Endothelial cell (in vitro differentiated cells): ENCODE results near the gene CACNA1B. TPM values are rescaled to one million over a fixed set of nuclear protein-coding genes. Genes with fewer than 3 reads are reported as not detected.

ENCODE experiments used
- DNase-seq: peaks from one replicate; pipeline ENCODE4 v3.0.0; 2021; ENCODE audit warnings: low spot score
- H3K27ac Mint-ChIP-seq: one replicate; pipeline ENCODE4 v1.8.0; 2021; ENCODE audit warnings: mixed read lengths, inconsistent platforms; ENCODE audit not compliant: unreplicated experiment
- H3K27me3 Mint-ChIP-seq: one replicate; pipeline ENCODE4 v1.8.0; 2021; ENCODE audit warnings: mild to moderate bottlenecking, moderate library complexity, mixed read lengths, inconsistent platforms; ENCODE audit not compliant: unreplicated experiment
- H3K36me3 Mint-ChIP-seq: one replicate; pipeline ENCODE4 v1.8.0; 2021; ENCODE audit warnings: mild to moderate bottlenecking, low read depth, mixed read lengths, inconsistent platforms; ENCODE audit not compliant: unreplicated experiment
- H3K4me1 Mint-ChIP-seq: one replicate; pipeline ENCODE4 v1.8.0; 2021; ENCODE audit warnings: mild to moderate bottlenecking, mixed read lengths, inconsistent platforms; ENCODE audit not compliant: unreplicated experiment
- H3K4me3 Mint-ChIP-seq: one replicate; pipeline ENCODE4 v1.8.0; 2021; ENCODE audit warnings: mild to moderate bottlenecking, mixed read lengths, inconsistent platforms; ENCODE audit not compliant: unreplicated experiment
- H3K9me3 Mint-ChIP-seq: one replicate; pipeline ENCODE4 v1.8.0; 2021; ENCODE audit warnings: mixed read lengths, inconsistent platforms; ENCODE audit not compliant: unreplicated experiment
- total RNA-seq: library from RNA; stranded (reverse); fragmentation: NEBNext Ultra II Directional; extraction: Animal tissue kit (Norgen Biotek cat#: 25700); gene quantifications from one replicate; pipeline ENCODE4 v1.2.1, GENCODE V29; 2021; ENCODE audit not compliant: unreplicated experiment
- TF ChIP-seq, protein P1 (sequence below): fragments of 200-600 bp; sonication (generic); IDR thresholded peaks from one replicate; pipeline ENCODE4 v1.5.0; 2021; ENCODE audit warnings: antibody characterized with exemption; ENCODE audit not compliant: unreplicated experiment

The CACNA1B gene
- total RNA-seq, 1 donor from 2014 or later: 2.0 TPM

DNA sequence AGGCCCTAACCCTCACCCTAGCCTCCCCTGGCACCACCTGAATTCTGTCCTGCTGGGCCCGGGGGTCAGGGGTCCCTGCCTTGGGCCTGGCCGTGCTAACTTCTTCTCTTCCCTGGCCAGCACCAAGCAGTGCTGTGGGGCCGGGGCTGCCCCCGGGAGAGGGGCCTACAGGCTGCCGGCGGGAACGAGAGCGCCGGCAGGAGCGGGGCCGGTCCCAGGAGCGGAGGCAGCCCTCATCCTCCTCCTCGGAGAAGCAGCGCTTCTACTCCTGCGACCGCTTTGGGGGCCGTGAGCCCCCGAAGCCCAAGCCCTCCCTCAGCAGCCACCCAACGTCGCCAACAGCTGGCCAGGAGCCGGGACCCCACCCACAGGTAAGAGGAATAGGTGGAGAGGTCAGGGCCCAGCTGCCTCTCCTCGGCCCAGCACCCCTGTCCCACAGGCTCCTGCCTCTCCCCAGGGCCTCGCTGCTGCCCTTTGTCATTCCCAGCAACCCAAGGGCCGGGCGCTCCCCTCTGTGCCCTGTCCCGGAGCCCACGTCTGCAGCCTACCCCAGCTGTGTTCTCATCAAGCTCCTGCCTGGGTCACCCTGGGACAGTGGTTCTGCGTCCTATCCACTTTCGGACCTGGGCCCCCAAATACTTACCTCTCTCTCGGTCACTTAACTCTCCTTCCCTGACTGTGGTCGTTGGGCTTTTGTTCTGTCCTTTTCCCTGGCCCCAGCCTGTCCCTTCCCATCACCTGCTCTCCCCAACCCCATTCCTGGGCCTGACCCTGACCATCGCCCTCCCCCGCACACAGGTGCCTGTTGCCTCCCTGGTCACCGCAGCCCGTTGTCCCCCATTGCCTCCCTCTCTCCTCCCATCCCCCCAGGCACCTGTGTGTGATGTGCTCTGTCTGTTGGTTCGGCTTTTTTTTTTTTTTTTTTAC is 243.2 kb downstream of the CACNA1B start:
- peaks cover 19% of the 10 kb centered on the region for H3K36me3 Mint-ChIP-seq
- H3K27me3 Mint-ChIP-seq: peaks cover 3% of the 10 kb centered on the region
- TF ChIP-seq, protein P1, sequence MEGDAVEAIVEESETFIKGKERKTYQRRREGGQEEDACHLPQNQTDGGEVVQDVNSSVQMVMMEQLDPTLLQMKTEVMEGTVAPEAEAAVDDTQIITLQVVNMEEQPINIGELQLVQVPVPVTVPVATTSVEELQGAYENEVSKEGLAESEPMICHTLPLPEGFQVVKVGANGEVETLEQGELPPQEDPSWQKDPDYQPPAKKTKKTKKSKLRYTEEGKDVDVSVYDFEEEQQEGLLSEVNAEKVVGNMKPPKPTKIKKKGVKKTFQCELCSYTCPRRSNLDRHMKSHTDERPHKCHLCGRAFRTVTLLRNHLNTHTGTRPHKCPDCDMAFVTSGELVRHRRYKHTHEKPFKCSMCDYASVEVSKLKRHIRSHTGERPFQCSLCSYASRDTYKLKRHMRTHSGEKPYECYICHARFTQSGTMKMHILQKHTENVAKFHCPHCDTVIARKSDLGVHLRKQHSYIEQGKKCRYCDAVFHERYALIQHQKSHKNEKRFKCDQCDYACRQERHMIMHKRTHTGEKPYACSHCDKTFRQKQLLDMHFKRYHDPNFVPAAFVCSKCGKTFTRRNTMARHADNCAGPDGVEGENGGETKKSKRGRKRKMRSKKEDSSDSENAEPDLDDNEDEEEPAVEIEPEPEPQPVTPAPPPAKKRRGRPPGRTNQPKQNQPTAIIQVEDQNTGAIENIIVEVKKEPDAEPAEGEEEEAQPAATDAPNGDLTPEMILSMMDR: no peak
- H3K27ac Mint-ChIP-seq: no peak overlapping the region
- DNase-seq: no peak
- H3K4me3 Mint-ChIP-seq: no peak overlapping the region
- H3K4me1 Mint-ChIP-seq: no peaks in the 10 kb centered on the region
- peaks cover 3% of the 10 kb centered on the region for H3K9me3 Mint-ChIP-seq

DNA sequence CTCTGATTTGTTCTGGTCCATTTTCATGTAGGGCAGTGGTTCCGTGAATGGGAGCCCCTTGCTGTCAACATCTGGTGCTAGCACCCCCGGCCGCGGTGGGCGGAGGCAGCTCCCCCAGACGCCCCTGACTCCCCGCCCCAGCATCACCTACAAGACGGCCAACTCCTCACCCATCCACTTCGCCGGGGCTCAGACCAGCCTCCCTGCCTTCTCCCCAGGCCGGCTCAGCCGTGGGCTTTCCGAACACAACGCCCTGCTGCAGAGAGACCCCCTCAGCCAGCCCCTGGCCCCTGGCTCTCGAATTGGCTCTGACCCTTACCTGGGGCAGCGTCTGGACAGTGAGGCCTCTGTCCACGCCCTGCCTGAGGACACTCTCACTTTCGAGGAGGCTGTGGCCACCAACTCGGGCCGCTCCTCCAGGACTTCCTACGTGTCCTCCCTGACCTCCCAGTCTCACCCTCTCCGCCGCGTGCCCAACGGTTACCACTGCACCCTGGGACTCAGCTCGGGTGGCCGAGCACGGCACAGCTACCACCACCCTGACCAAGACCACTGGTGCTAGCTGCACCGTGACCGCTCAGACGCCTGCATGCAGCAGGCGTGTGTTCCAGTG is 244.0 kb downstream of the CACNA1B start:
- peaks cover 3% of the 10 kb centered on the region for H3K9me3 Mint-ChIP-seq
- no peak for DNase-seq
- H3K36me3 Mint-ChIP-seq: peaks cover 19% of the 10 kb centered on the region
- TF ChIP-seq, protein P1: no peak
- H3K27me3 Mint-ChIP-seq: peaks cover 3% of the 10 kb centered on the region
- H3K27ac Mint-ChIP-seq: no peak overlapping the region
- H3K4me1 Mint-ChIP-seq: no peaks in the 10 kb centered on the region
- H3K4me3 Mint-ChIP-seq: no peak overlapping the region

DNA sequence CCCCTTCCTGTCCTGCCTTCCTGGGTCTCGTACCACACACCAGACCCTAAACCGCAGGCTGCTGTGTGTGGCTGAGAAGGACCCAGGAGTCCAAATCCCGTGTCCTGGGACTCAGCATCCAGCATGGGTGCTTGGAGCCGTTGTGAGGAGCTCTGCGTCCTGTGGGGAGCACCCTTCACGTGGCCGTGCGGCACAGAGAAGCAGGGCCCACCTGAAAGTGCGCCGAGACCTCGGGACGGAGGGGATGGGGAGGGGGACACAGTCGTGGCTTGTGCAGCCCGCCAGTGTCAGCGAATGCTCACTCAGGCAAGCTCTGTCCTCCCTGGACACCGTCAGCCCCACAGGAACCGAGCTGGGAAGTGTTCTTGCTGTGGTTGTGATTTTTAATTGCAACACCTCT is 244.6 kb downstream of the CACNA1B start:
- no peak for DNase-seq
- Mint-ChIP-seq H3K9me3 (peaks cover 3% of the 10 kb centered on the region), H3K4me3 (peak overlapping the region; percentile 71), H3K4me1 (no peaks in the 10 kb centered on the region), H3K36me3 (peaks cover 19% of the 10 kb centered on the region), H3K27me3 (peaks cover 3% of the 10 kb centered on the region), H3K27ac (peak overlapping the region; percentile 37)
- TF ChIP-seq, protein P1: no peak

DNA sequence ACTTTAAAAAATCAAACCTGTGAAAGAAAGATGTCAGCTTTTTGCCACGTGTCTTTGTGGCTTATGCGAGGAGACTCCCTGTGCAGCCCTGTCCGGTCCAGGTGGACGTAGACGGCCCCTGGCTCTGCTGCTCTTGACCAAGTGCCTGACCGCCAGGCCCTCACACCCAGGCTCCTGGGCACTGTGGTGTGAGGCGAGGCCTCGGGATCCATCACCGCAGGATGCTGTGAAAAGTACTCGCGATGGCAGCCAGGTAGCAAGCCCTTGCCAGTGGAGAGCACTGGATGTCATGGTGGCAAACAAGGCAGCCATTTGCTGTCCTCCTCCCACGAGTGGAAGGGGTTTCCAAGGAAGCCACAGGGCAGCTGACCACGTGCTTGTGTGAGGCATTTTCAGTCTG is 245.1 kb downstream of the CACNA1B start:
- Mint-ChIP-seq H3K27ac (peak overlapping the region; percentile 37), H3K9me3 (peaks cover 3% of the 10 kb centered on the region), H3K4me1 (no peaks in the 10 kb centered on the region), H3K36me3 (peaks cover 19% of the 10 kb centered on the region), H3K27me3 (peaks cover 3% of the 10 kb centered on the region), H3K4me3 (peak overlapping the region; percentile 71)
- DNase-seq: no peak
- TF ChIP-seq, protein P1: no peak

DNA sequence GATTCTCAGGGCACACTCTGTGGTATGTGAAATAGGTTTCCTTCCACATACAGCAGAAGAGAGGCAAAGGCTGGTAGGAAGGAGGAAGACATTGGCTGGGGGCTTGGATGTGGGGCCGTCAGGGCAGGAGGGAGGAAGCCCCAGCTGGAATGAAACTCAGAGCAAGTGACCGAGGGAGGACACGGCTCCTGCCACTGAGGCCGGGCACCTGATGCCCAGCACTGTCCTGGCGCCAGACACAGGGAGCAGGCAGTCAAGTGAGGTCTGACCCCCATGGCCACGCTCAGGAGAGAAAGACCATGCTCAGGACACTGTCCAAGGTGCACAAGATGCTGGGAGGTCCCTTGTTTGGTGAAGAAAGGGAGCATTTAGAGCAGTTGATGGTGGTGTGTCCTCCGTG is 245.5 kb downstream of the CACNA1B start:
- DNase-seq: no peak
- Mint-ChIP-seq H3K36me3 (peaks cover 19% of the 10 kb centered on the region), H3K27ac (no peak overlapping the region), H3K27me3 (peaks cover 3% of the 10 kb centered on the region), H3K9me3 (peaks cover 3% of the 10 kb centered on the region), H3K4me1 (no peaks in the 10 kb centered on the region), H3K4me3 (no peak overlapping the region)
- TF ChIP-seq, protein P1: no peak
